Hematopoietic multipotent progenitor cell (in vitro differentiated cells): ENCODE measurements around the gene LTC4S. TPM values are rescaled to one million over a fixed set of nuclear protein-coding genes. Genes with fewer than 3 reads are reported as not detected.
"Not testable (repeated sequence)": the region's sequence is repeated elsewhere in the genome, so short reads cannot be mapped to it uniquely, and the experiment has no call there.

Experiments
- DNase-seq, 3 donors: peaks; one replicate each; pipeline ENCODE4 v3.0.0-alpha.2; 2011 to 2015; ENCODE audit warnings: low read depth in 2 of 3, low spot score in 2 of 3
- total RNA-seq: library from RNA; depleted of rRNA; stranded (reverse); fragments of >200 nt; gene quantifications from one replicate; pipeline ENCODE4 v1.2.3, GENCODE V29; 2012

LTC4S gene
- total RNA-seq: 8.6 TPM

DNA sequence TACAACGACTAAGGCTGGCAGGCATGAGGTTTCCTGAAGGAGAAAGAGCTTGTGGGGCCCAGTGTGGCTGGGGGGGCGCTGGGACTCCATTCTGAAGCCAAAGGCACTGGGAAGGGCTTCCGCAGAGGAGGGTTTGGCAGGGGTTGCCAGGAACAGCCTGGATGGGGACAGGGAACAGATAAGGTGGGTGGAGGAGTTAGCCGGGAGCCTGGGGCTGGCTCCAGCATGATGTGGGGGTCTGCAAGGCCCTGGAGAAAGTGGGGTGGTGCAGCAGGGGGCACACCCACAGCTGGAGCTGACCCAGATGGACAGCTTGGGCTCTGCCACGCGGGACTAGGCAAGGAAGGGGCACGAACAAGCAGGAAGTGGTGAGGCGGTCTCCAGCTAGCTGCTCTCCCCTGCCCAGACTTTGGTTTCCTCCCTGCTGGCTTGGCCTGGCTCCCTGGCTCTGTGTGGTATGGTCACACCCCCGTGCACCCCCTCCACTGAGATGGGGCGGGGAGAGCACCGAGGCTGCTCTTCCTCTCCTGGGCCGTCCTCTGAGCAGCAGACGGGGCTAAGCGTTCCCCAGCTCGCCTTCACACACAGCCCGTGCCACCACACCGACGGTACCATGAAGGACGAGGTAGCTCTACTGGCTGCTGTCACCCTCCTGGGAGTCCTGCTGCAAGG, at the start of gene LTC4S:
Gene LTC4S (plus strand): TSS at position 519 of the 672 bp plus-strand sequence. CDS start 95 bp downstream, at position 614.
- peak in 2 of 3 donors; percentile 84 to 89 for DNase-seq

DNA sequence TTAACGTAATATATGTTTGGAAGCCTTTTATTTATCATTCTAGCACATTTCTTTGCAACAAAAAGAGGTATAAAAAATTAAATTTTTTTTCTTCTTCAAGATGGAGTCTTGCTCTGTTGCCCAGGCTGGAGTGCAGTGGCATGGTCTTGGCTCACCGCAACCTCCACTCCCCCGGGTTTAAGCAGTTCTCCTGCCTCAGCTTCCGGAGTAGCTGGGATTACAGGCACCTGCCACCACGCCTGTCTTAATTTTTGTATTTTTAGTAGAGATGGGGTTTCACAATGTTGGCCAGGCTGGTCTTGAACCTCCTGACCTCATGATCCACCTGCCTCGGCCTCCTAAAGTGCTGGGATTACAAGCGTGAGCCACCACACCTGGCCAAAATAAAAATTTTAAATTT, 49.7 kb upstream of the LTC4S start:
- DNase-seq: not testable (repeated sequence)

DNA sequence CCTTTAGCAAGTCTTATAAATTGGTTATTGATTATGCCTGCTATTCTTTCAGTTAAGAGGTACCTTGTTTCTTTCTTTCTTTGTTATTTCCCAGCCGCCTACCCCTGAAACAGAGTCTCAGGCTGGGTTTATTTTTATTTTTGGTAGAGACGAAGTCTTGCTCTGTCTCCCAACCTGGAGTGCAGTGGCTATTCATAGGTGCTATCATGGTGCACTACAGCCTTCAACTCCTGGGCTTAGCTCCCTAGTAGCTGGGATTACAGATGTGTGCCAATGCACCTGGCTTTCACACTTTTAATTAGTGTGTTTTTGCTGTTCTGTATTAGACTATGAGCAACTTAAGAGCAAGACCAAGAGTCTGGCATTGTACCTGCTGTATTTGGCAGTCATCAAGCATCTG, 46.9 kb upstream of the LTC4S start:
- no peak for DNase-seq

DNA sequence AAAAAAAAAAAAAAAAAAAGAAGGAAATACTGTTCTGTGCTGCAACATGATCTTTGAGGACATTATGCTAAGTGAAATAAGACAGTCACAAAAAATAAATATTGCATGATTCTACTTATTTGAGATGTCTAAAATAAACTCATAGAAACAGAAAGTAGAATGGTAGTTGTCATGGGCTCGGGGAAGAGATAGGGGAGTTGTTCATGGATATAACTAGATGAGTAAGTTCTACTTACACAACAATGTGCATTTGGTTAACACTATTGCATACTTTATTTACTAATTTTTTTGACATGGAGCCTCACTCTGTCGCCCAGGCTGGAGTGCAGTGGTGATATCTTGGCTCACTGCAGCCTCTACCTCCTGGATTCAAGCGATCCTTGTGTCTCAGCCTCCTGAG, 46.0 kb upstream of the LTC4S start:
- no peak for DNase-seq

- DNase-seq: no peak
Observed at GRCh38 chr5:179749857-179750508, 43.8 kb upstream of the LTC4S start.

DNA sequence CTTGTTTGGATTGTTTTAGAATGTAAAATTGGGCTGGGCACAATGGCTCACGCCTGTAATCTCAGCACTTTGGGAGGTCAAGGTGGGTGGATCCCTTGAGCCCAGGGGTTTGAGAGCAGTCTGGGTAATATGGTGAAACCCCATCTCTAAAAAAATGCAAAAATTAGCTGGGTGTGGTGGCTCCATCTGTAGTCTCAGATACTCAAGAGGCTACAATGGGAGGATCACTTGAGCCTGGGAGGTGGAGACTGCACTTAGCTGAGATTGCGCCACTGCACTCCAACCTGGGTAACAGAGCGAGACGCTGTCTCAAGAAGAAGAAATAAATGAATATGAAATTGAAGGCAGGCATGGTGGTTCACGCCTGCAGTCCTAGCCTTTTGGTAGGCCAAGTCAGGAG, 39.8 kb upstream of the LTC4S start:
- DNase-seq: no peak

- no peak for DNase-seq
Observed at GRCh38 chr5:179755022-179755421, 38.8 kb upstream of the LTC4S start.

GRCh38 chr5:179758955-179759354, 34.8 kb upstream of the LTC4S start:
- no peak for DNase-seq

GRCh38 chr5:179759581-179760551, 33.9 kb upstream of the LTC4S start:
- no peak for DNase-seq

DNA sequence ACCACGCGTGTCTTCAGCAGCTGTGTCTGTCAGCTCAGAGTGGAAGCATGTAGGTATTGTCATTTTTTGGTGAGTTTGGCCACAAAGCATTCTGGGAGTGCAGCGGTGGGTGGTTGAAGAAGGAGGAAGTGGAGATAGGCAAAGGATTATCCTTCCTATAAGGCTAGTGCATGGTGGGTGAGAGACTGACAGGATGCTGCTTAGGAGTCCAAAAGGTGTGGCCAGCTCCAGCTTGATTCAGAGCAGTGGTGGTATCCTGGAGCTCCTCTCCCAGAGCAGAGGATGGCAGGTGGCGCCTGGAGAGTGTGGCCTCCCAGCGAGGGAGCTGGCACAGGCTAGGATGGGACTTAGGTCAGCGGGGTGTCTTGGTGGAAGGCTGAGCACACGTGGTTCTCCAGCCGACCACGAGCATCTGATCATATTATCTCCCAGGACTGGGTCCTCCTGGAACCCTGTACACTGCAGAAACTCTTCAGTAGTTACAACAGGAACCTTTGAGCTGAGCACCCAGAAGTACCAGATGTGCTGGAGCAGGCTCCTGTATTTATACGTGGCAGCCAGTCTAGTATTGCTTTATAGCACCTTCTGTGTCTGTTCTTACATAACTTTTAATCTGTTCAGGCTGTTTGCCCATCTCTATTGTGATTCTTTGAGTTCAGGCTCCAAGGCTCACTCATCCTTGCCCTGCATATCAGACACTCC, 31.6 kb upstream of the LTC4S start:
- DNase-seq: peak in 2 of 3 donors; percentile 33 to 52

GRCh38 chr5:179762781-179763176, 31.0 kb upstream of the LTC4S start:
- DNase-seq: no peak

DNA sequence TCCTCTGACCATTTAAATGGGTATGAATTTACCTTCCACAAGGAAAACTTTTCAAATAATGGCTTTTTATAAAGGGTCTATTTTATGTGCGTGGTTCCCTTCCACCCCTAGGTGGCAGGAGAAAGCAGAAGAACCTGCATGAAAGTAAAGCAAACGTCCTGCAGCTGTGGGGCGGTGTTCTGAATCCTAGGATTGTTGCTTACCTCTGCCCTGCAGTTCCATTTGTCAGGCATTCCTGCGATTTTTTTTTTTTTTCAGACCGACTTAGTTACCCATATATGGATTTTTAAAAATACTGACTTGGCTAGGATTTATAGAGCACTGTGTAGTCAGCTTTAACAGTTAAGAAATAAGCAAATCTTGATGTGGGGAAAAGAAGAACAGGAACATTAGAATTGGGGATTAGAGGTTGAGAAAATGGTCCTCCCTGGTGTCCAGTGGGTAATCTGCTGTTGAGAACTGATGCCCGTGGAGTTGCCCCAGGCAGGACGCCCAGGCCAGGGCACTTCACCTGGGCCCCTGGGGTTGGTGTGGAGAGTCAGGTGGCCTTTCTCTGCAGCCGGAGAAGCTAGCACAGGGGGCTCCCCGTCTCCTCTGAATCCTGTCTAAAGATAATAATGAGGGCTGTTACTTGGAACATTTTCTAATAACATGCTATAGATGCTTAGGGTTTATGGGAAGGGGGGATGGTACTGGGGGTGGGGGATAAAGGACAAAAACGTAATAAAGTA, 30.4 kb upstream of the LTC4S start:
- peak; percentile 21 to 76 (median 60) for DNase-seq

DNA sequence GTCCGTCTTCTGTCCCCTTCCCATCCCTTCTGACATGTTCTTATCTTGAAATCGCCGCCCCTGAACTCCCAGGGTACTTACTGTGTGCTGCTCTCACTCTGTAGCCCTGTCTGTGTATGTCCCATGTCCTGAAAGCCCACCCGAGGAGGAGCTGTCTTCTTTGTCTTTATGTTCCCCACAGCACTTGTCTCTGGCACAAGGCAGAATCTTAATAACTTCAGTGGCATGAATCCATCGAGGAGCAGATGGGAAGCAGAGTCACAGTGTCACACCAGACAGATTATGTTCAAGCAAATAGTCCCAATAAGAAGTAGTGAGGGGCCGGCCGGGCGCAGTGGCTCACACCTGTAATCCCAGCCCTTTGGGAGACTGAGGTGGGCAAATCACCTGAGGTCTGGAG, 29.7 kb upstream of the LTC4S start:
- no peak for DNase-seq

- DNase-seq: peak in 1 of 3 donors; percentile 28
Observed at GRCh38 chr5:179765400-179765799, 28.4 kb upstream of the LTC4S start.

DNA sequence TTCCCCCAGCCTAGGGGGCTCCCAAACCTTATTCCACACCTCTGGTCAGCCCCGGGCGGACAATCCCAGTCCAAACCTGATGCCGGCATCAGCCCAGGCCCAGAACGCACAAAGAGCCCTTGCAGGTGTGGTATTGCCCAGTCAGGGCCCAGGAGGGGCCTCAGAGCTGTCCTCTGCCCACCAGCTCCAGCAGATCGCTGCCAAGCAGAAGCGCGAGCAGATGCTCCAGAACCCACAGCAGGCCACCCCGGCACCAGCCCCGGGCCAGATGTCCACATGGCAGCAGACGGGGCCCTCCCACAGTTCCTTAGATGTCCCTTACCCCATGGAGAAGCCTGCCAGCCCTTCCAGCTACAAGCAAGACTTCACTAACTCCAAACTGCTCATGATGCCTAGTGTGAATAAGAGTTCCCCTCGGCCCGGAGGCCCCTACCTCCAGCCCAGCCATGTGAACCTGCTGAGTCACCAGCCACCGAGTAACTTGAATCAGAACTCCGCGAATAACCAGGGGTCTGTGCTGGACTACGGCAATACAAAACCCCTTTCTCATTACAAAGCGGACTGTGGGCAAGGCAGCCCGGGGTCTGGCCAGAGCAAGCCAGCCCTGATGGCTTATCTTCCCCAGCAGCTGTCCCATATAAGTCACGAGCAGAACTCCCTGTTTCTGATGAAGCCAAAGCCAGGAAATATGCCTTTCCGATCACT, 27.6 kb upstream of the LTC4S start:
- peak in 2 of 3 donors; percentile 62 to 63 for DNase-seq

GRCh38 chr5:179766726-179767455, 26.9 kb upstream of the LTC4S start:
- no peak for DNase-seq

- no peak for DNase-seq
Observed at GRCh38 chr5:179767496-179768100, 26.2 kb upstream of the LTC4S start.
